Measurements from ENCODE around the gene KPTN. TPM values are rescaled to one million over a fixed set of nuclear protein-coding genes. Genes with fewer than 3 reads are reported as not detected.

Gene KPTN
- total and polyA plus RNA-seq, 2 of the 13 experiments (the other 11 are each of a cell fraction or from before 2014, with no cell fraction given), result 9.1 to 13.3 TPM

DNA sequence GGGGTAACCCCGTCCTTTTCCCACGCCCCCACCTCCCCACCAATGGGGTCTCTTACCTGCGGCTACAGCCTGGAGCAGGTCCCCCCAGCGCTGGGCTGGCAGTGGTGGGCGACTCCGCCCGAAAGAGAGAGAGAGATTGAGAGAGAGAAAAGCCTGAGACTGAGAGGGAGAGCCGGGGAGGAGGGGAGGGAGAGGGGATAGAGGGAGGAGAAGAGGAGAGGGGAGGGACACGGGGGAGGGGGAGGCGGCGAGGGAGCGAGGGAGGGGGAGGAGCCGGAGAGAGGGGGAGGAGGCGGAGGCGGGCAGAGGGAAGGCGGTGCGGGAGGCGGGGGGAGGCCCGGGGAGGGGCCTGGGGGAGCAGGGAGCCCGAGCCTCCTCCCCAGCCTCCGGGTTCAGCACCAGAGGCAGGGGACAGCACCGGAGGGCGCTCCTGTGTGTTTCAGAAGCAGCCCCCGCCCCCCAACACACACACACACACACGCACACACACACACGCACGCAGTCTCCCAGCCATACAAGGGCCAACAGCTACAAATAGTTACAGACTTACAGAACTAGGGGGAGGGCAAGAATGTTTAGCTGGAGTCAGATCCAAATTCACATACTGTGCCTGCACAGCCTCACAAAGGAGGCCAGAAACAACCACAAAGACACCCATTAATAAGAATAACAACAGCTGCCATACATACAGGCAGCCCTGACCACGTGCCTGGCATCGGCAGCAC lies 12.1 kb downstream of the KPTN start, which contains the start of gene SLC8A2 (continued):
- TF ChIP-seq, protein P1, sequence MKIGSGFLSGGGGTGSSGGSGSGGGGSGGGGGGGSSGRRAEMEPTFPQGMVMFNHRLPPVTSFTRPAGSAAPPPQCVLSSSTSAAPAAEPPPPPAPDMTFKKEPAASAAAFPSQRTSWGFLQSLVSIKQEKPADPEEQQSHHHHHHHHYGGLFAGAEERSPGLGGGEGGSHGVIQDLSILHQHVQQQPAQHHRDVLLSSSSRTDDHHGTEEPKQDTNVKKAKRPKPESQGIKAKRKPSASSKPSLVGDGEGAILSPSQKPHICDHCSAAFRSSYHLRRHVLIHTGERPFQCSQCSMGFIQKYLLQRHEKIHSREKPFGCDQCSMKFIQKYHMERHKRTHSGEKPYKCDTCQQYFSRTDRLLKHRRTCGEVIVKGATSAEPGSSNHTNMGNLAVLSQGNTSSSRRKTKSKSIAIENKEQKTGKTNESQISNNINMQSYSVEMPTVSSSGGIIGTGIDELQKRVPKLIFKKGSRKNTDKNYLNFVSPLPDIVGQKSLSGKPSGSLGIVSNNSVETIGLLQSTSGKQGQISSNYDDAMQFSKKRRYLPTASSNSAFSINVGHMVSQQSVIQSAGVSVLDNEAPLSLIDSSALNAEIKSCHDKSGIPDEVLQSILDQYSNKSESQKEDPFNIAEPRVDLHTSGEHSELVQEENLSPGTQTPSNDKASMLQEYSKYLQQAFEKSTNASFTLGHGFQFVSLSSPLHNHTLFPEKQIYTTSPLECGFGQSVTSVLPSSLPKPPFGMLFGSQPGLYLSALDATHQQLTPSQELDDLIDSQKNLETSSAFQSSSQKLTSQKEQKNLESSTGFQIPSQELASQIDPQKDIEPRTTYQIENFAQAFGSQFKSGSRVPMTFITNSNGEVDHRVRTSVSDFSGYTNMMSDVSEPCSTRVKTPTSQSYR (CRISPR knock-in tag; IDR thresholded peaks at IDR 0.05; ENCODE audit: borderline replicate concordance), result peak; percentile 37; the same call in 1 of the 2 replicates
- TF ChIP-seq PITX1 (CRISPR knock-in tag; IDR thresholded peaks at IDR 0.05), result peak; percentile 50; the same call in 1 of the 2 replicates
- TF ChIP-seq CBX5 (CRISPR knock-in tag; IDR thresholded peaks at IDR 0.05; ENCODE audit: borderline replicate concordance), result no peak
- TF ChIP-seq, protein P2, sequence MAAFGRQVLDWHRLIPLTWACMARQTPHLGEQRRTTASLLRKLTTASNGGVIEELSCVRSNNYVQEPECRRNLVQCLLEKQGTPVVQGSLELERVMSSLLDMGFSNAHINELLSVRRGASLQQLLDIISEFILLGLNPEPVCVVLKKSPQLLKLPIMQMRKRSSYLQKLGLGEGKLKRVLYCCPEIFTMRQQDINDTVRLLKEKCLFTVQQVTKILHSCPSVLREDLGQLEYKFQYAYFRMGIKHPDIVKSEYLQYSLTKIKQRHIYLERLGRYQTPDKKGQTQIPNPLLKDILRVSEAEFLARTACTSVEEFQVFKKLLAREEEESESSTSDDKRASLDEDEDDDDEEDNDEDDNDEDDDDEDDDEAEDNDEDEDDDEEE (CRISPR knock-in tag; IDR thresholded peaks at IDR 0.05), result 0 out of 2 replicates have a peak, but pooled peaks have one; percentile 26
- no peak for TF ChIP-seq ZC3H4 (CRISPR knock-in tag; IDR thresholded peaks at IDR 0.05; ENCODE audit: borderline replicate concordance)
- no peak for TF ChIP-seq ZNF484 (CRISPR knock-in tag; IDR thresholded peaks at IDR 0.05; ENCODE audit: borderline replicate concordance, low read depth)
- peak; percentile 73 for TF ChIP-seq SALL1 (CRISPR knock-in tag; IDR thresholded peaks at IDR 0.05)
- TF ChIP-seq GABPA (IDR thresholded peaks at IDR 0.05; ENCODE audit: low read depth, low read length), result no peak
- TF ChIP-seq GABPA (CRISPR knock-in tag; IDR thresholded peaks at IDR 0.05; ENCODE audit: low read depth), result 0 out of 2 replicates have a peak, but pooled peaks have one; percentile 25
- TF ChIP-seq ZNF333 (CRISPR knock-in tag; IDR thresholded peaks at IDR 0.05; ENCODE audit: borderline replicate concordance), result no peak
- TF ChIP-seq, protein P3, sequence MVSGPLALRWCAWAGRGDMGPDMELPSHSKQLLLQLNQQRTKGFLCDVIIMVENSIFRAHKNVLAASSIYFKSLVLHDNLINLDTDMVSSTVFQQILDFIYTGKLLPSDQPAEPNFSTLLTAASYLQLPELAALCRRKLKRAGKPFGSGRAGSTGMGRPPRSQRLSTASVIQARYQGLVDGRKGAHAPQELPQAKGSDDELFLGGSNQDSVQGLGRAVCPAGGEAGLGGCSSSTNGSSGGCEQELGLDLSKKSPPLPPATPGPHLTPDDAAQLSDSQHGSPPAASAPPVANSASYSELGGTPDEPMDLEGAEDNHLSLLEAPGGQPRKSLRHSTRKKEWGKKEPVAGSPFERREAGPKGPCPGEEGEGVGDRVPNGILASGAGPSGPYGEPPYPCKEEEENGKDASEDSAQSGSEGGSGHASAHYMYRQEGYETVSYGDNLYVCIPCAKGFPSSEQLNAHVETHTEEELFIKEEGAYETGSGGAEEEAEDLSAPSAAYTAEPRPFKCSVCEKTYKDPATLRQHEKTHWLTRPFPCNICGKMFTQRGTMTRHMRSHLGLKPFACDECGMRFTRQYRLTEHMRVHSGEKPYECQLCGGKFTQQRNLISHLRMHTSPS (CRISPR knock-in tag; IDR thresholded peaks at IDR 0.05; ENCODE audit: low read depth), result no peak
- TF ChIP-seq ZNF224 (CRISPR knock-in tag; IDR thresholded peaks at IDR 0.05), result no peak
- TF ChIP-seq ZNF354B (CRISPR knock-in tag; IDR thresholded peaks at IDR 0.05), result no peak
- TF ChIP-seq RNF2 (conservative IDR thresholded peaks at IDR 0.05; ENCODE audit: low read depth), result no peak
- no peak for TF ChIP-seq HNRNPH1 (optimal IDR thresholded peaks at IDR 0.05; ENCODE audit: low read depth, low read length)
- TF ChIP-seq ZBTB21 (CRISPR knock-in tag; IDR thresholded peaks at IDR 0.05), result no peak
- no peak for TF ChIP-seq ZNF776 (CRISPR knock-in tag; IDR thresholded peaks at IDR 0.05)
- TF ChIP-seq SIN3A (IDR thresholded peaks at IDR 0.05; ENCODE audit: borderline replicate concordance, low read depth, low read length), result peak; percentile 64; the same call in 1 of the 2 replicates
- TF ChIP-seq KLF12 (CRISPR knock-in tag; IDR thresholded peaks at IDR 0.05; ENCODE audit: borderline replicate concordance), result no peak
- no peak for TF ChIP-seq ZNF839 (CRISPR knock-in tag; IDR thresholded peaks at IDR 0.05; ENCODE audit: borderline replicate concordance)
- no peak for TF ChIP-seq AHR (CRISPR knock-in tag; IDR thresholded peaks at IDR 0.05)
- TF ChIP-seq IRF2 (CRISPR knock-in tag; IDR thresholded peaks at IDR 0.05), result 0 out of 2 replicates have a peak, but pooled peaks have one; percentile 32
- no peak for TF ChIP-seq SAFB2 (CRISPR knock-in tag; IDR thresholded peaks at IDR 0.05; ENCODE audit: borderline replicate concordance, low read depth)
- TF ChIP-seq NFKBIZ (CRISPR knock-in tag; IDR thresholded peaks at IDR 0.05), result no peak
